Spleen (tissue), 3 donors: ENCODE measurements around the gene RAC2.

Experiments used
- POLR2A ChIP-seq, 3 donors: fragments of 450-650 bp; IDR thresholded peaks; one replicate each; pipeline ENCODE4 v1.5.1; 2017; ENCODE audit warnings: antibody characterized with exemption in 3 of 3, mild to moderate bottlenecking in 1 of 3
- POLR2AphosphoS5 ChIP-seq, 3 donors: sonication (generic); formaldehyde crosslinking; IDR thresholded peaks; one replicate each; pipeline ENCODE4 v1.5.1; 2017; ENCODE audit warnings: antibody characterized with exemption in 3 of 3

DNA sequence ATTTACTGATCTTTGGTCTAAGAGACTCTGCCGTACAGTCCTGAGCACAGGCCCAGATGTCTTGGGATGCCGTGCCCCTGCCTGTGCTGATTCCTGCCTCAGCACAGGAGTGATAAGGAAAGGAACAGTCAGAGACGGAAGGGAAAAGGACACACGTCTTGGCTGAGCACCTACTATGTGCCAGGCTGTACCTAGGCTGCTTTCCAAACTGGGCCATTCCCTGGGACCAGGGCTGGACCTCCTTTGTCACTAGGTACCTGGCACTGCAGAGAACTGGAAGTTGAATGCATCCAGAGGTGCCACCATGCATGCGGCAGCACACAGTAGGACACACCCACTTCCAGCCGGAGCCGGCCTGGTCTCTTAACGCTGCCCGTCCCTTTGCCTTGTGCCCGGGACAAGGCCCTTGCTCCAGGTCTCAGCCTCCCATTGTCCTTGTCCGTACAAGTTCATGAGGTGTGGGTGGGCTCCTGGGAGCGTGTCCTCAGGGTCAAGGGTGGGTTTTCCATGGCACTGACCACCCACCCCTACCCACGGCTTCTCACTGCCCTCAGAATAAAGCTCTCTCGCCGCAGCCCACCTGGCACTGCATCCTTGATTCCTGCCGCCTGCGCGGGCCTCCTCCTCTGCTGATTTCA lies 30.7 kb downstream of the RAC2 start:
- no peak for TF ChIP-seq POLR2A (IDR thresholded peaks at IDR 0.05)
- TF ChIP-seq POLR2AphosphoS5 (IDR thresholded peaks at IDR 0.05) = no peak
